Measurements from ENCODE around the gene WDR36. TPM values are rescaled to one million over a fixed set of nuclear protein-coding genes. Genes with fewer than 3 reads are reported as not detected.

The WDR36 gene
- total and polyA plus RNA-seq, 2 of the 13 experiments (the other 11 are each of a cell fraction or from before 2014, with no cell fraction given): 18.2 to 40.6 TPM

GRCh38 chr5:111119221-111119620 is 27.1 kb downstream of the WDR36 start:
- H3K79me2 ChIP-seq (ENCODE audit: insufficient read depth, low read length): no peaks in the 10 kb centered on the region
- H3K9ac ChIP-seq (ENCODE audit: insufficient read depth, low read depth, low read length): no peak overlapping the region
- H2AFZ ChIP-seq (ENCODE audit: low read length): no peak overlapping the region
- in situ Hi-C loops (cut with HindIII; ENCODE audit: extremely low pct_ligation_motif_present, low pct_unique_long_range_greater_than_20kb): no loop called here
- 100% methylated on average over 2 of the region's 2 CpGs for WGBS (ENCODE audit: low lambda C conversion rate)
- H3K4me1 ChIP-seq (ENCODE audit: insufficient read depth, low read length): no peaks in the 10 kb centered on the region
- H3K27me3 ChIP-seq (ENCODE audit: control insufficient read depth in 1 of 2, insufficient read depth in 2 of 2, low read length in 2 of 2): no peaks in the 10 kb centered on the region
- POLR2A ChIA-PET: no interaction called here
- intact Hi-C loops (cut with micrococcal nuclease; ENCODE audit: unreplicated experiment): no loop called here
- H3K4me3 ChIP-seq (replicated peaks in 1 of 3; ENCODE audit: insufficient read depth in 1 of 3, low read depth in 2 of 3, low read length in 3 of 3): no peak overlapping the region
- ATAC-seq: no peak
- no peaks in the 10 kb centered on the region for H4K20me1 ChIP-seq (ENCODE audit: insufficient read depth, low read length)
- H3K9me3 ChIP-seq (ENCODE audit: low read length): no peaks in the 10 kb centered on the region
- H3K36me3 ChIP-seq (replicated peaks in 1 of 2; ENCODE audit: control insufficient read depth in 1 of 2, insufficient read depth in 2 of 2, low read length in 2 of 2): peaks cover 7 to 57% of the 10 kb centered on the region in 2 experiments
- no peak overlapping the region for H3K4me2 ChIP-seq (ENCODE audit: low read depth, low read length)
- TF ChIP-seq TEAD2 (CRISPR knock-in tag; IDR thresholded peaks at IDR 0.05) (no peak), PREB (CRISPR knock-in tag; IDR thresholded peaks at IDR 0.05) (no peak), CEBPB (IDR thresholded peaks at IDR 0.05; ENCODE audit: borderline replicate concordance, low read depth, low read length) (no peak), TGIF2 (CRISPR knock-in tag; IDR thresholded peaks at IDR 0.05) (no peak), DNMT3B (CRISPR knock-in tag; conservative IDR thresholded peaks at IDR 0.05) (no peak), AGO1 (IDR thresholded peaks at IDR 0.05; ENCODE audit: low read depth, low read length, poor library complexity, severe bottlenecking) (no peak)
- no peak for FAIRE-seq
- DNase-seq (ENCODE audit: low spot score): no peak
- CTCF ChIA-PET (ENCODE audit: low intra/inter-chr PET ratio, low total read pairs): no interaction called here
- no TSS peak for BruUV-seq (replicated peaks)
- no peak overlapping the region for H3K27ac ChIP-seq (ENCODE audit: extremely low read length, insufficient read depth, low read length)

GRCh38 chr5:111119856-111120255 is 27.7 kb downstream of the WDR36 start:
- CTCF ChIA-PET (ENCODE audit: low intra/inter-chr PET ratio, low total read pairs): no interaction called here
- in situ Hi-C loops (cut with HindIII; ENCODE audit: extremely low pct_ligation_motif_present, low pct_unique_long_range_greater_than_20kb) (no loop called here), intact Hi-C loops (cut with micrococcal nuclease; ENCODE audit: unreplicated experiment) (no loop called here)

More at GRCh38 chr5:111119856-111120255, 27.7 kb downstream of the WDR36 start:
- H3K36me3 ChIP-seq (replicated peaks in 1 of 2; ENCODE audit: control insufficient read depth in 1 of 2, insufficient read depth in 2 of 2, low read length in 2 of 2): peaks cover 5 to 54% of the 10 kb centered on the region in 2 experiments
- H2AFZ ChIP-seq (ENCODE audit: low read length): no peak overlapping the region
- WGBS (ENCODE audit: low lambda C conversion rate): 96% methylated on average over 2 of the region's 2 CpGs
- no peaks in the 10 kb centered on the region for H3K4me1 ChIP-seq (ENCODE audit: insufficient read depth, low read length)
- TF ChIP-seq ZSCAN30 (CRISPR knock-in tag; IDR thresholded peaks at IDR 0.05) (no peak), TEAD2 (CRISPR knock-in tag; IDR thresholded peaks at IDR 0.05) (no peak), FLYWCH1 (CRISPR knock-in tag; IDR thresholded peaks at IDR 0.05) (no peak), FOXP1 (IDR thresholded peaks at IDR 0.05) (no peak), FOXP1 (CRISPR knock-in tag; IDR thresholded peaks at IDR 0.05) (no peak), SETDB1 (CRISPR knock-in tag; IDR thresholded peaks at IDR 0.05; ENCODE audit: borderline replicate concordance) (no peak), HIC2 (CRISPR knock-in tag; IDR thresholded peaks at IDR 0.05; ENCODE audit: low read depth) (no peak), ZNF337 (CRISPR knock-in tag; IDR thresholded peaks at IDR 0.05; ENCODE audit: borderline replicate concordance, low read depth) (no peak), ZSCAN22 (CRISPR knock-in tag; IDR thresholded peaks at IDR 0.05) (no peak)
- no peak overlapping the region for H3K9ac ChIP-seq (ENCODE audit: insufficient read depth, low read depth, low read length)
- no peaks in the 10 kb centered on the region for H3K79me2 ChIP-seq (ENCODE audit: insufficient read depth, low read length)
- H3K4me3 ChIP-seq (replicated peaks in 1 of 3; ENCODE audit: insufficient read depth in 1 of 3, low read depth in 2 of 3, low read length in 3 of 3): no peak overlapping the region
- H3K27me3 ChIP-seq (ENCODE audit: control insufficient read depth in 1 of 2, insufficient read depth in 2 of 2, low read length in 2 of 2): no peaks in the 10 kb centered on the region
- POLR2A ChIA-PET: no interaction called here
- no peaks in the 10 kb centered on the region for H4K20me1 ChIP-seq (ENCODE audit: insufficient read depth, low read length)
- no peak overlapping the region for H3K4me2 ChIP-seq (ENCODE audit: low read depth, low read length)
- ATAC-seq (no peak), DNase-seq (ENCODE audit: low spot score) (no peak), FAIRE-seq (no peak)
- BruUV-seq (replicated peaks): no TSS peak
- no peak overlapping the region for H3K27ac ChIP-seq (ENCODE audit: extremely low read length, insufficient read depth, low read length)
- no peaks in the 10 kb centered on the region for H3K9me3 ChIP-seq (ENCODE audit: low read length)
